ENCODE measurements around the gene MICAL2. TPM values are rescaled to one million over a fixed set of nuclear protein-coding genes. Genes with fewer than 3 reads are reported as not detected.

MICAL2 gene
- total and polyA plus RNA-seq, 2 of the 13 experiments (the other 11 are each of a cell fraction or from before 2014, with no cell fraction given), result 0.78 to 1.1 TPM

DNA sequence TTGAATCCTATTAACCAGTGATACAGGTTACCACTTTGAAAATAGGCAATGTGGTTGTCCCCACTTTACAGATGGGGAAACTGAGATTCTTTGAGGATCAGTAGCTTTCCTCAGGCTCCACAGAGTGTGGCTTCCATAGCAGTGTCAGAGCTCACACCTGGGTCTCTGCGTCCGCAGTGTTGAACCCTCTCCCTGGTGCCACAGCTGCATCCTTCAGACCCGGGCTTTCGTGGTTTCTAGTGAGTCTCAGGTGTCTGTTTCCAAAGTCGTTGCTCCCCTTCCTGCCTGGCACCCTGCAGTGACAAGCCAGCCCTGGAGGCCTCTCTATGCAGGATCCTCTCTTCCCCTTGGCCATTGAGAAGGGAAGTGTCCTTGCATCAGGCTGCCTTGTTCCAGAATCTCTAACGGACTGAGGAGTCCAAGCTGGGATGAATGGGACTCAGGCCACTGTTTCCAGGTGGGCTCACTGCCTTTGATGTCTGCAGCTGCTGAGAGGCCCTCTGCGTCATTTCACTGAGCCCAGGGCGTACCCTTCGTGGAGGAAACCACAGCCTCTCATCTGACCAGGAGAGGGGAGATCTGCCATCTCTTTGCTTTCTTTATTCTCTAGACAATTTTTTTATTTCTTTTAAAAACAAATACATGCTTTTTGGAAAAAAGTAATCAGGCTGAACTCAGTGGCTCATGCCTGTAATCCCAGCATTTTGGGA, 48.4 kb upstream of the MICAL2 start (continued):
- no peak for TF ChIP-seq MIER2 (CRISPR knock-in tag; IDR thresholded peaks at IDR 0.05)
- TF ChIP-seq NR2F6 (IDR thresholded peaks at IDR 0.05), result no peak
- no peak for TF ChIP-seq NR2F6 (CRISPR knock-in tag; IDR thresholded peaks at IDR 0.05)
- TF ChIP-seq EHMT2 (IDR thresholded peaks at IDR 0.05; ENCODE audit: borderline replicate concordance, low read depth, low read length), result no peak
- no peak for TF ChIP-seq ZBTB8A (CRISPR knock-in tag; IDR thresholded peaks at IDR 0.05; ENCODE audit: borderline replicate concordance, low read depth)
- TF ChIP-seq ZFP90 (CRISPR knock-in tag; IDR thresholded peaks at IDR 0.05; ENCODE audit: borderline replicate concordance), result no peak
- no peak for TF ChIP-seq FLYWCH1 (CRISPR knock-in tag; IDR thresholded peaks at IDR 0.05)
- TF ChIP-seq, protein P1, sequence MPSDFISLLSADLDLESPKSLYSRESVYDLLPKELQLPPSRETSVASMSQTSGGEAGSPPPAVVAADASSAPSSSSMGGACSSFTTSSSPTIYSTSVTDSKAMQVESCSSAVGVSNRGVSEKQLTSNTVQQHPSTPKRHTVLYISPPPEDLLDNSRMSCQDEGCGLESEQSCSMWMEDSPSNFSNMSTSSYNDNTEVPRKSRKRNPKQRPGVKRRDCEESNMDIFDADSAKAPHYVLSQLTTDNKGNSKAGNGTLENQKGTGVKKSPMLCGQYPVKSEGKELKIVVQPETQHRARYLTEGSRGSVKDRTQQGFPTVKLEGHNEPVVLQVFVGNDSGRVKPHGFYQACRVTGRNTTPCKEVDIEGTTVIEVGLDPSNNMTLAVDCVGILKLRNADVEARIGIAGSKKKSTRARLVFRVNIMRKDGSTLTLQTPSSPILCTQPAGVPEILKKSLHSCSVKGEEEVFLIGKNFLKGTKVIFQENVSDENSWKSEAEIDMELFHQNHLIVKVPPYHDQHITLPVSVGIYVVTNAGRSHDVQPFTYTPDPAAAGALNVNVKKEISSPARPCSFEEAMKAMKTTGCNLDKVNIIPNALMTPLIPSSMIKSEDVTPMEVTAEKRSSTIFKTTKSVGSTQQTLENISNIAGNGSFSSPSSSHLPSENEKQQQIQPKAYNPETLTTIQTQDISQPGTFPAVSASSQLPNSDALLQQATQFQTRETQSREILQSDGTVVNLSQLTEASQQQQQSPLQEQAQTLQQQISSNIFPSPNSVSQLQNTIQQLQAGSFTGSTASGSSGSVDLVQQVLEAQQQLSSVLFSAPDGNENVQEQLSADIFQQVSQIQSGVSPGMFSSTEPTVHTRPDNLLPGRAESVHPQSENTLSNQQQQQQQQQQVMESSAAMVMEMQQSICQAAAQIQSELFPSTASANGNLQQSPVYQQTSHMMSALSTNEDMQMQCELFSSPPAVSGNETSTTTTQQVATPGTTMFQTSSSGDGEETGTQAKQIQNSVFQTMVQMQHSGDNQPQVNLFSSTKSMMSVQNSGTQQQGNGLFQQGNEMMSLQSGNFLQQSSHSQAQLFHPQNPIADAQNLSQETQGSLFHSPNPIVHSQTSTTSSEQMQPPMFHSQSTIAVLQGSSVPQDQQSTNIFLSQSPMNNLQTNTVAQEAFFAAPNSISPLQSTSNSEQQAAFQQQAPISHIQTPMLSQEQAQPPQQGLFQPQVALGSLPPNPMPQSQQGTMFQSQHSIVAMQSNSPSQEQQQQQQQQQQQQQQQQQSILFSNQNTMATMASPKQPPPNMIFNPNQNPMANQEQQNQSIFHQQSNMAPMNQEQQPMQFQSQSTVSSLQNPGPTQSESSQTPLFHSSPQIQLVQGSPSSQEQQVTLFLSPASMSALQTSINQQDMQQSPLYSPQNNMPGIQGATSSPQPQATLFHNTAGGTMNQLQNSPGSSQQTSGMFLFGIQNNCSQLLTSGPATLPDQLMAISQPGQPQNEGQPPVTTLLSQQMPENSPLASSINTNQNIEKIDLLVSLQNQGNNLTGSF (CRISPR knock-in tag; IDR thresholded peaks at IDR 0.05), result no peak
- TF ChIP-seq, protein P2, sequence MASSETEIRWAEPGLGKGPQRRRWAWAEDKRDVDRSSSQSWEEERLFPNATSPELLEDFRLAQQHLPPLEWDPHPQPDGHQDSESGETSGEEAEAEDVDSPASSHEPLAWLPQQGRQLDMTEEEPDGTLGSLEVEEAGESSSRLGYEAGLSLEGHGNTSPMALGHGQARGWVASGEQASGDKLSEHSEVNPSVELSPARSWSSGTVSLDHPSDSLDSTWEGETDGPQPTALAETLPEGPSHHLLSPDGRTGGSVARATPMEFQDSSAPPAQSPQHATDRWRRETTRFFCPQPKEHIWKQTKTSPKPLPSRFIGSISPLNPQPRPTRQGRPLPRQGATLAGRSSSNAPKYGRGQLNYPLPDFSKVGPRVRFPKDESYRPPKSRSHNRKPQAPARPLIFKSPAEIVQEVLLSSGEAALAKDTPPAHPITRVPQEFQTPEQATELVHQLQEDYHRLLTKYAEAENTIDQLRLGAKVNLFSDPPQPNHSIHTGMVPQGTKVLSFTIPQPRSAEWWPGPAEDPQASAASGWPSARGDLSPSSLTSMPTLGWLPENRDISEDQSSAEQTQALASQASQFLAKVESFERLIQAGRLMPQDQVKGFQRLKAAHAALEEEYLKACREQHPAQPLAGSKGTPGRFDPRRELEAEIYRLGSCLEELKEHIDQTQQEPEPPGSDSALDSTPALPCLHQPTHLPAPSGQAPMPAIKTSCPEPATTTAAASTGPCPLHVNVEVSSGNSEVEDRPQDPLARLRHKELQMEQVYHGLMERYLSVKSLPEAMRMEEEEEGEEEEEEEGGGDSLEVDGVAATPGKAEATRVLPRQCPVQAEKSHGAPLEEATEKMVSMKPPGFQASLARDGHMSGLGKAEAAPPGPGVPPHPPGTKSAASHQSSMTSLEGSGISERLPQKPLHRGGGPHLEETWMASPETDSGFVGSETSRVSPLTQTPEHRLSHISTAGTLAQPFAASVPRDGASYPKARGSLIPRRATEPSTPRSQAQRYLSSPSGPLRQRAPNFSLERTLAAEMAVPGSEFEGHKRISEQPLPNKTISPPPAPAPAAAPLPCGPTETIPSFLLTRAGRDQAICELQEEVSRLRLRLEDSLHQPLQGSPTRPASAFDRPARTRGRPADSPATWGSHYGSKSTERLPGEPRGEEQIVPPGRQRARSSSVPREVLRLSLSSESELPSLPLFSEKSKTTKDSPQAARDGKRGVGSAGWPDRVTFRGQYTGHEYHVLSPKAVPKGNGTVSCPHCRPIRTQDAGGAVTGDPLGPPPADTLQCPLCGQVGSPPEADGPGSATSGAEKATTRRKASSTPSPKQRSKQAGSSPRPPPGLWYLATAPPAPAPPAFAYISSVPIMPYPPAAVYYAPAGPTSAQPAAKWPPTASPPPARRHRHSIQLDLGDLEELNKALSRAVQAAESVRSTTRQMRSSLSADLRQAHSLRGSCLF (CRISPR knock-in tag; IDR thresholded peaks at IDR 0.05; ENCODE audit: borderline replicate concordance), result no peak
- no peak for TF ChIP-seq ZNF841 (CRISPR knock-in tag; IDR thresholded peaks at IDR 0.05; ENCODE audit: borderline replicate concordance)
